NCI-H2196 (cell line): ENCODE data around the gene WFIKKN2.
A peak's percentile ranks its signal among the peaks of the same experiment; 100 is the strongest.
"Not testable (repeated sequence)": the region's sequence is repeated elsewhere in the genome, so short reads cannot be mapped to it uniquely, and the experiment has no call there.

Experiments used
- DNase-seq: peaks from one replicate; lab custom pipeline; 2025; ENCODE audit not compliant: unreplicated experiment; lab: John Stamatoyannopoulos, UW

The WFIKKN2 gene

DNA sequence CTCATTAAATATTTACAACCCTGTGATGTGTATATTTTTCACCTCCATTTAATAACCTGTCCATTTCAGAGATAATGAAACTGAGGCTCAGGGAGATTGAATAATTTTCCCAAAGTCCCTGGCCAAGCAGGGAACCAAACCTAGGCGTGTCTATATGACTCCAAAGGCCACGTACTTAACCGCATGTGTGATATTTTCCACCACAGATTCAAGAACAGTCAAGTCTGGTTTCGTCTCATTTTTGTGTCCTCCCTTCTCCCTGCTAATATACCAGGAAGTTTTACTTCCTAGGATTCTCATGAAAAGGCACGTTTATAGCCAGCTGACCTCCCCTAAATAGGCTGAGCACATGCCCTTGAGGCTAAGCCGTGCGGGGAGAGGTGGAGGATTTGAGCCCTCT, 15.3 kb downstream of the WFIKKN2 start:
- DNase-seq = no peak

DNA sequence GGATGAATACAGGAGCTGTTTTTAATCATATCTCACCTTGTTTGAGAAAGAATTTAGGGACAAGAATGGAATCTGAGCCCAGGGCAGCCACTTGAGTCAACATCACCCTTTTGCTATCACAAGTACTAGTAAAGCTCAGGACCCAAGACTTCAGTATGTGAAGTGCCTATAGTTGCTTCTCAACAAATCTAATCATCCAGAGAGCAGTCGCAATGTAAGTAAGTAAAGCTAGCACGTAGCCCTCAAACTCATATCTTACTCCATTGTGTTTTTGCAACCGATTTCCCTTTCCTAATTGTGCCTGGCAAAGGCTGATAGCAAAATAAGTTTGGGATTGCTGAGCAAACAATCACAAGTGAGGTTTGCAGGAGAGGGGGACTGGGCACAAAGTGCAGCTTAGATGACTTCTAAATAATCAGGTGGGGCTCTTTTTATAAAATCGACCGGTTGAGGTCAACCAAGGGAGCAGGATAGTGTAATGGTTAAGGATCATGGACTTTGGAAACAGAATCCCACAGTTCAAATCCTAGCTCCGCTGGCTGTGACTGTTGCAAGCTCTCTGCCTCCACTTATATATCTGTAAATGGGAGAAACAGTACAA, 17.7 kb downstream of the WFIKKN2 start:
- no peak for DNase-seq

DNA sequence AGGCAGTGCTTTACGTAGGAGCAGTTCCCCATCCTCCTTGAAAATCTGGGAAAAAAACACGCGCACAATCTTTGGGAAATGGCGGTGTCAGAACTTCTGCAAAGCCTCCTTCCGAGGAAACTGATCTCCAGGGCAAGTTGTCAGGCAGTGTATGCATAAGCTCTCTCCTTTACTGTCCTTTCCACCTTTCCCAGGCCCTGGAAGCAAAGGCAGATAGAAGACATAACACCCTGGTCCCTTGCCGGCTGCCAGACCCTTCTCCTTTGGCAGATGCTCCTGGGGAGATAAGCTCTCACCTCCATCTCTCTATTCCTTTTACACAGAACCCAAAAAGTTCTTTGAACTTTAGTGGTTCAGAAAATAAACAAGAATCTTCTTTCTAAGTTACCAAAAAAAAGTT, 18.4 kb downstream of the WFIKKN2 start:
- no peak for DNase-seq

DNA sequence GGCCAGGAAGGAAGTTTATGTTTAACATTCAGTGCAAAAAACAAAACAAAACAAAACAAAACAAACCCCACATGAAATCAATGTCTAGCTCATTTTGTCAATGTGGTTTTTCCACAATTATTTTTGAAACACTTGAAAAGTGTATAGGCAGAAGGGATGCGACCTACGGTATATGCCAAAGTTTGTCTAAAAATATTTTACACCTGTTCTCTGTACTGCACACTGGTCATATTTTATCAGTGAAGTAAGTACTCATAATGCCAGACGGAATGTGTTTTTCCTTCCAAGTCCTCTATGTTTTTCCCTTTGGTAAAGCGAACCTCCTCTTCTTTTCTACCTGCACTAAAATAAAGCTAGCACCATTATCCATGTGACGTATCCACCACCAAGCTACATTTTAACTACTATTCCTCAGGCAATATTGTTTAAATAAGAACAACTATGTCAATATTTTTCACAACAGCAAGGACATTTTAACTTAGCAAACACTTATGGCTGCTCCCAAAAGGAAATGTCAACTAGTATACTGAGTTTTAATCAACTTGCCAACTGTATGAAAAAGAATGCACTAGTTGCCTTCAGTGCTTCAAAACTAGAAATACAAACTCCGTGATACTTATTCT, 20.4 kb downstream of the WFIKKN2 start:
- DNase-seq = no peak

DNA sequence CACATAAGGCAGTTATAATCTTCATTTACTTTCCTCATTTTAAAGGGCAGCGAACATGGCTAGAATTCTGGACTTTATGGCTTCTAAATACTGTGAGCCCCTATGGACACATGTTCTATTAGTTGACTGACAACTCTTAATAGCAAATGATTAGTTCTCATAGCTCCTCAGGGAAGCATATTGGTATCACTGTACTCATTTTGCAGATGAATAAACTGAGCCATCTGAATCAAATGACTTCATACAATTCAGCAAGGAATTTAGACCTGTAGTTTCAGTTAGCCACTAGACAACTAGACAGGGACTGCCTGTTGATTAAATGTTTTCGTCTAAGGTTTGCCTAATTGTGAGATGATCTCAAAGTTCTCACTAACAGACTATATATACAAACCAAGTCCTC, 21.0 kb downstream of the WFIKKN2 start:
- DNase-seq = no peak

DNA sequence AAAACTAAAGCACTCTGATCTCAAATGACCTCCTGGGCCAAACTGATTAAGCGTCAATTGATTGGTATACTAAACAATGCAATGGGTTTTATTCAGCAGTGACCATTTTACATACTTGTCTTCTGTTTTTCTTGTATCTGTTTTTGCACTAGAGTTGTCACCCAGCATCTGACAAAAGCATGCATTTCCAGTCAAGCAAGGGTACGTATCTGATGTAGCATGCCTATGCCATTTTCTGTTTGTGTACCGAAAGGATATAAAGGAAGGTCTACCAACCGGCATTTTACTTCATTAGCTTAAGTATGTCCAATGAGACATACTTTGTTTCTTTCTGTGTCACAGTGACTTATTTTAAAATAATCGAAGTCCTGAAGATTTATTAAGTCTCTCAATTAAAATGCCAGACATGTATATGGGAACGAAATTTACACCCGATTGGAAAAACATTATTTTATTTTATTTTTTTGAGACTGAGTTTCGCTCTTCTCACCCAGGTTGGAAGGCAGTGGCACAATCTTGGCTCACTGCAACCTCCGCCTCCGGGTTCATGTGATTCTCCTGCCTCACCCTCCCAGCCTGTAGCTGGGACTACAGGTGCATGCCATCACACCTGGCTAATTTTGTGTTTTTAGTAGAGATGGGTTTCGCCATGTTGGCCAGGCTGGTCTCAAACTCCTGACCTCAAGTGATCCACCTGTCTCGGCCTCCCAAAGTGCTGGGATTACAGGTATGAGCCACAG, 23.3 kb downstream of the WFIKKN2 start:
- no peak for DNase-seq

DNA sequence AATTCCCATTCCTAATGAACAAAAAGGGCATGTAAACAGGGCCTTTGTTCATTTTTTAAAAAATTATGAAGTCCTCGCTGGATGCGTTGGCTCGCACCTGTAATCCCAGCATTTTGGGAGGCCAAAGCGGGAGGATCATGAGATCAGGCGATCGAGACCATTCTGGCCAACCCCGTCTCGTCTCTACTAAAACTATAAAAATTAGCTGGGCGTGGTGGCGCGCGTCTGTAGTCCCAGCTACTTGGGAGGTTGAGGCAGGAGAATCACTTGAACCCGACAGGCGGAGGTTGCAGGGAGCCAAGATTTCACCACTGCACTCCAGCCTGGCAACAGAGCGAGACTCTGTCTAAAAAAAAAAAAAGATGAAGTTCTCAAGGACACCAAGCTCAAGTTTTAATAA, 24.3 kb downstream of the WFIKKN2 start:
- DNase-seq = not testable (repeated sequence)

DNA sequence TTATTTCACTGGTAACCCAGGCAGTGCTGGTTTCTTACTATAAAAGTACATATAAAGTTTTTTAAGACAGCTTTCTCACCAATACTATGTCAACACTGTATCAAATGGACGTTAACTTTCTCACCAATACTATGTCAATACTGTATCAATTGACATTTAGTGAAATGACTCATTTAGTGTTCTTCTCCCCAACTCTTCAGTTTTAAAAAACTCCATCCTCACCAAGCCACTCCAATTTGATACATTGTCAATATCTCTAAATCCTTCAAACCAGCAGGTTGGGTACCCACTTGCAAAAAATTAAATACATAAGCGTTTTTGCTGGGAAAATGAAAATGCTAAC, 25.9 kb downstream of the WFIKKN2 start:
- DNase-seq = no peak

DNA sequence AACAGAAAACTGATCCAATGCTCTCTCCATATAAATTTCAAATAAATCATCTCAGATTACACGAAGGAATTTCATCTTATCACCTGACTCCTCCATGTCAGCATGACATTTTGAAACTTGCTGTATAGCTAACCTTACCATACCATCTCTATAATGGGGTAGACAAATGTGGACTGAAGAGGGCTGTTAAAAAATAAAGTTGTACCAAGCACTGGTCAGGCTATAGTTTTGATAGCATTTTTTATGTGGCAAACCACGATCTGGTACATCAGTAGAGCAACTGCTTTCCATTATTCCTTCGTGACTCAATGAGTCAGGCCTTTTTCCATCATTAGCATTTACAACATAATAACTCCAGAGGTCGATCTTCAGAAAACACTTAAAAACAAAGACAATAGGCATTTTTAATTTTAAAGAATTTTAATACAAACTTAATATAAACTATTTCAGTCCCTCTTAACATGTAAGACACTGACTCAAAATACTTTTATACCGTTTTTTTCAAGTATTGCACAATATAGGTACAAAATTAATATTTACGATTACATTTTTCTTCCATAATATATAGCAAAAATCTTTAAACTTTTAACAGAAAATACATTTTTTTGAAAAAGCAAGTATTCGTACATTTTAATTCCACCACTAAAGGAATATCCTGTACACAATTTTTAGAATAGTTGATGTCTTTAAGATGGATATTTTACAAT, 26.6 kb downstream of the WFIKKN2 start:
- DNase-seq = no peak

DNA sequence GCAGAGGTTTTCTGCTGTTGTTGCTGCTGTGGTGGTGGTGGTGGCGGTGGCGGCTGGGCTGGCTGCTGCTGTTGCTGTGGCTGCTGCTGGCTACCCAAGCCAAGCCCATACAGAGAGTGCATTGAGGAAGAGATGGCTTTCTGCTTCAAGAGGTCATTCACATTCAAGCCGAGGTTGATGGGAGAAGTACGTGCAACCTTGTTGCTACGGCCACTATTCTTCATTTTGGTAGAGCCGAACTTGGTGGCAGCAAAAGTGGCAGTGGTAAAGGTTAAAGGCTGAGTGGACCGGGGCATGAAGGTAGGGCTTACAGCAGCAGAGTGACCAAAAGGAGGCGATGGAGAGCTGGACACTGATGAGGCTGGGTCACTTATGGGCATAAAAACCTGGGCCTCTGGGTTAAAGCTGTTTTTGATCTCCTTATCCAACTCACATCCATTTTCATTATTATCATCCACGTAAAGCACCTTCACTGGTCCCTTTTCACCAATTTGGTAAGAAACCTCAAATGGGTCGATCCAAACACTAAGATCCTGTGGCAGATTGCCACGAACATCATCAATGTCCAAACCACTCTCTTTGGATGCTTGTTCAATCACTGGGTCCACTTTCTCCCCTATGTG, 27.9 kb downstream of the WFIKKN2 start:
- DNase-seq = peak; percentile 44

DNA sequence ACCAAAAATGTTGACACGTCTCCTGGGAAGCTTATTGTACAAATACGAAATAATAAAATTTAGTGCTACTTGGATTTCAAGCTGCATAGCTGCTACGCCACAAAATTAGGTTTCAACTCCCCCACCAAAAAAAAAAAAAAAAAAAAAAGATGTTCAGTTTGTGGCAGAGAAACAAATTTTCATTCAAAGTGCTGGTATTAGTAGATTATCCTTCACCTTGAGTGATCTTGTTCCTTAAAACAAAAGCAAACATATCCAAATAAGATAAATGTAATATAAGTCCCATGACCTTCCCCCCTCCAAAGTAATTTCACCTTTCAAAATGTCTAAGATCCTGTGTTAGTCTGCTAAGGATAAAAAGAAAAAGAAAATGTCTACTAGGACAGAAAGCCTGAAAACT, 28.5 kb downstream of the WFIKKN2 start:
- DNase-seq = no peak

DNA sequence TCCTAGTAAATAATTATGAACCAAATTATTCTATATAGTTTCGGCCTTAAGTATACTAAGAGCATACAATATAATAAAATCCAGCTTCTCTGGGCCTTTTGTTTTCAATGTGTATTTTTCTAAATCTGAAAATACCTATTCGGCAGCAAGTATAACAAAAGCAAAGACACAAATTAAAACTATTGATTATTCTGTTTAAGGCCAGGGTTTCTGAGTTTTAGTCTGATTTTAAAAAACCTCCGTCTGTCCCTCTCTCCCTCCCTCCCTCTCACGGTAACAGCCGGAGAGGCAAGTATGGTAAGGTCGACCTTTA, 29.3 kb downstream of the WFIKKN2 start:
- no peak for DNase-seq

DNA sequence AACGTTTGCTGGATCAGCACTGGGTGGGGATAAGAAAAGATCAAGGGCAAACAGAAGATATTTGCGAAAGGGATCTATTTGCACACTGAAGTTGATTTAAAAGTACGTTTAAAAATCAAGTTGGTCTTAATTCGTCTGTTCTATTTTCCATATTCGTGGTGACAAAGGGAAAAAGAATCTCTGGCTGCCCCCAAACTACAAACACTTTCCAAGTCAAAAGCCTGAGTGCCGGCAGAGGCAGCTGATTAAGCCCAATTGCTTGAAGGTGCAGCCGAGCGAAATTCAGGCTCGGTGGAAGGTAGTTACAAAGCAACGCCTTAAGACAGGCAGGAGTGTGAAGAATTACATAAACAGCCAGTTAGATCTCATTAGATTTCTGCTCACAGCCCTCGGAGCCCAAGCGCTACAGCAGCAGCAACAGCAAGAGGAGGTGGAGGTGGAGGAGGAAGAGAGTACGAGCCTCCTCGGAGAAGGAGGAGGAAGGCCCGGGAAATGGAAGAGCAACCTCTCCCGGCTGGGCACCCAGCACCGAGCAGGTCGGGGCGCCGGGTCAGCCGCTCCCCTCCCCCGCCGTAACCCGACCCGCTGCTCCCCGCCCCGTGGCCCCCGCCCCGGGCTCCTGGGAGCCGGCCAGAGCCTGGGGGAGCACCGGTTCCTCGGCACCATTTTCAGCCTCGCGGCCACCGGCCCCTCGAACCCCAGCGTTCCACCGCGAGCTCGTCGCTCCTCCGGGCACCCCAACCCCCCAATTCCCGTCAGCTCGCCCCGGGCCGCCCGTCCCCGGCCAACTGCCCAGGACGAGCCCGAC, 29.9 kb downstream of the WFIKKN2 start:
- DNase-seq = peak; percentile 44

DNA sequence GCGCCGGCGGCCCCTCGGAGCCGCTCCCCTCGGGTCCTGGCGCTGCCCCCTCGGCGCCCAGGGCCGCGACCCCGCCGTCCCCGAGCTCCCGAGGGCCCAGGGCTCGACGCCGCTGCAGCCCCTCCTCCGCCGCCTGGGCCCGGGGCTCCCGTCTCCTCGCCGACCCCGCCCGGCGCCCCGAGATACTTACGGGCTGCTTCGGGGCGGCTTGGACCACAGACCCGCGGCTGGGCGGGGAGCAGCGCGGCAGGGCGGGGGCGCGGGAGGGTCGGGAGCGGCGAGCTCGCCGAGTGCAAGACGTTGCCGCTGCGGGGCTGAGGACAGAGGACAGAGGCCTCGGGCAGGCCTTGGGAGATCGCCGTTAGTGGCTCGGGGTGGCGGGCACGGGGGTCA, 30.5 kb downstream of the WFIKKN2 start:
- DNase-seq = no peak

DNA sequence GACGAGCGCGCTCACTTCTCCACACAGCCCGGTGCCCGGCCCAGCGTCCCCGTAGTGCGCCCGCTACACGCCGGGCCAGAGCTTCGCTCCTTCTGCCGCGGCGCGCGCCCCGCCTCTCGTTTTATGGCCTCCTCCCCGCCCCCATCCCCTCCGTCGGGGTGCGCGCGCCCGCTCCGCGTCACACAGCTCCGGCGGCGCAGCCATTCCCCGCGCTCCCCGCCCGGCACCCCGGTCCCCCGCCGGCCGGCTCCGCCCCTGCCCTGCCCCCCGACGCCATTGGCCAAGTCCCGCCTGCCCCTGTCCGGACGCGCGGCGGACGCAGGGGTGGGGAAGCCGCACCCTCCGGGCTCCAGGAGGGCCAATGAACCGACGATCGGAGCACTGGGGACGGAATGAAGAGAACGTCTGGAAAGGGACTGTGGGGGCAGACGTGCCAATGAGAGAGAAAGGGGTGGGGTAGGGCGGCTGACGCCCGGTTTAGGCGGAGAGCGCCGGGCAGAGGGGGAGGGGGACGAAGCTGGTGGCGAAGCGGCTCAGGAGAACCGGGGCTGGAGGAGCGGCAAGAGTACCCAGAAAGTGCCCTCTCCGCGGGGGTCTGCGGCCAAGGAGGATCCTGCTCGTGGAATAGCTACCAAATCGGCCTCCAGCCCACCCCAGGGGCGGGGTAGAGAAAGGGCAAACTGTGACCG, 31.0 kb downstream of the WFIKKN2 start, which contains the start of gene TOB1:
Gene TOB1, minus strand, starts transcription at position 94 of the 689 bp plus-strand sequence. CDS start 2,337 bp downstream, outside the sequence.
- peak; percentile 98 for DNase-seq

DNA sequence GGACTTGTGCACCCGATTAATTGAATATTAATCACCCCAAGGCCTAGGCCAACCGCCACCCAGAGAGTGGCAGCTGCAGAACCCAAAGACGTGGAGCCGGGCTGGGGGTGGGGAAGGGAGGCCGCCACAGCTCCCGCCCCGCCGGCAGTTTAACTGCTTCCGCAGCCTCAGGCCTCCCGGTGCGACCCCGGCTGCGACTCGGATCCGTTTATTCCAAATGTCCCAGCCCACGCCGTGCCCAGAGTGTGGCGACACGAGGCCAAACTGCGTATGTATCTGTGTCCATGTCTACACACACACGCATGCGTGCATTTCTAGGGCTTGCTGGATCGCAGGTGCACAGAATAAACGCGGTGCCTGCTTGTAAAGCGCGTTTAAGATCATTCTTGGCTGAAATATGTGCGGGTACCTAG, 31.6 kb downstream of the WFIKKN2 start:
- DNase-seq = peak; percentile 75

DNA sequence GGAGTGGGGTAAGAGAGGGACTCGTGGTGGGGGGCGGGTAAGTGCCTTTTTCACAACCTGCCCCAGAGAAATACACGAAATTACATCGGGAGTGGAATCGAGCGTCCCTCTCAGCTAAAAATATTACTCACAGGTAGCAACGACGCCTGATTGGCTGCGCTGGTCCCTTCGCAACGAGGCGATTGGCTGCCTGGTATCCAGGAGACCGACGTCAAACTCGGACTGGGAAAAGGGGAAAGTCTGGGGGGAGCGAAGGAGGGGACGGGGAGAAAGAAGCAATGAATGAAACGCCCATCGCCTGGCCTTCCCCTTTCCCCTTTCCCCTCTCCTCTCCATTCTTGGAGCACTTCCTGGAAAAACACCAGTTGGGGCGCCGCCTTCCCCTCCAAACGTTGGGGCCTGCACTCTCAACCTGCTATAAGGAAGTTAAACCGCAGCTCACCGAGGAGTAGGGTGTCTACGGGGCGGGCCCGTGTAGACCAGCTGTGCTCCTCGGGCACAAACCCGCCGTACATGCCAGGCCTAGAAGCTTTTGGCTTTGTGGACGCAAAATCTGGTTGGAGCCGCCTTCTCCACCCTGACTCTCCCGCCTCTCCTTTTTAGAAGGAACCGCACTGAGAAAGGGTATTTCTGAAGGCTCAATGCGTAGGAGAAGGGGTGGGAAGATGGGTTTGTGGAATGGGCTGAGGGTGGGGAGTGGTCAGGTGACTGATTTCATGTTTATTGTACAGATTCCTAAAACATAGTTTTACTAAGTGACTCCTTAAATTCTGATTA, 32.2 kb downstream of the WFIKKN2 start:
- peak; percentile 95 for DNase-seq

DNA sequence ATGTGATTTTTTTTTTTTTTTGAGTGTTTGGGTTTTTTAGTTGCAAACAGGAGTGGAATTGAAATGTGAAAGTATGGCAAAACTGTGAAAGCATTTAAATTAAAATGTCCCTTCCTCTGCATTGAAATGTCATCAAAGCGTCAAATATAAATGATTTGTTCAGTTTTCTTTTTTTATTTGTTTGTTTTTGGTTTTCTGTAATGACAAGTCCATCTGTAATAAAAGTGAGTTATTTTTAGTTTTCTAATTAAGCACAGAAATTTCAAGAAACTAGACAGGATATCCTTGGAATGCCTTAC, 32.7 kb downstream of the WFIKKN2 start:
- no peak for DNase-seq

DNA sequence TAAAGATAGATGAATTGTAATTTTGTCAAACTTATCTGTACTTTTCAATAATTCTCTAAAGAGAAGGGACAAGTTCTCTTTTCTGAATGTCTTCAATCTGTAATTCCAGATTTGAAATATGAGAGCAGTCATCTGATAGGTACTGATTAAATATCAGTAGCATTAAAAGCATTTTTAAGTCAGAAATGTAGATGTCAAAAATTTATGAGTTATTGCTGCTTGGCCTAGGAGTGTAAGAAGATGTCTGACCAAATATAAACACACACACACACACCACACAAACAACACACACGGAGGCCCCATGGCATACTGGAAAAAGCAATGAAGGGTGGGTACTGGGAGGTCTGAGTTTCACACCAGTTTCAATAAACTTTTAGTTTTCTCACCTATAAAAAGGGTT, 33.2 kb downstream of the WFIKKN2 start:
- DNase-seq = no peak

DNA sequence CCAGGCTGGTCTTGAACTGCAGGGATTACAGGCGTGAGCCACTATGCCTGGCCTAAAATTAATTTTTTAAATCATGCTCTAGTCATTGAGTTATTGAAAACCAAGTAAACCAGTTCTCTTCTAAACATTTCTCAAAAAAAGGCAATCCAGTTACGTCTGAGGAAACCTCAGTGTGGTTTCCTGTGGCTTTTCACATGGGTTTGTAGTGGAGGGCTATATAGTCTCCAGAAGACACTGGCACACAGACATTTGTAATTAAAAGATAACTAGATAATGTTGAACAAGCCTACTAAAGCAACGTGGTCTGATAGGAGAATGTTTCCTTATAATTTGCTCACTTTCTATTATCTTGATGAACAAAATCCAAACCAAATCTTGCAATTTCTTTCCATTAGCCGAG, 36.0 kb downstream of the WFIKKN2 start:
- DNase-seq = no peak
